Omental fat pad (tissue), 4 donors: ENCODE results near the gene ATP6V0A1. TPM values are rescaled to one million over a fixed set of nuclear protein-coding genes. Genes with fewer than 3 reads are reported as not detected.

Experiments
- ATAC-seq: fragments of 150-250 bp; one replicate; pipeline ENCODE4 v1.9.1; 2016; ENCODE audit warnings: mild to moderate bottlenecking, moderate library complexity; ENCODE audit not compliant: low FRiP score
- DNase-seq: peaks from one replicate; pipeline ENCODE4 v3.0.0-alpha.2; 2019; ENCODE audit warnings: low spot score
- total RNA-seq, 4 donors: library from RNA; depleted of rRNA; stranded (reverse); fragments of >200 nt; gene quantifications; one replicate each; pipeline ENCODE4 v1.1.0, GENCODE V29; 2016
- TF ChIP-seq, protein P1 (sequence below), 3 donors: fragments of 450-650 bp; IDR thresholded peaks; one replicate each; pipeline ENCODE4 v1.5.1; 2016 to 2017; ENCODE audit warnings: antibody characterized with exemption in 3 of 3, mild to moderate bottlenecking in 3 of 3, moderate library complexity in 2 of 3

The ATP6V0A1 gene
- total RNA-seq, 4 donors from 2014 or later: 76.7 to 106 (median 89.2) TPM

- ATAC-seq (no peak), DNase-seq (no peak)
- TF ChIP-seq, protein P1, sequence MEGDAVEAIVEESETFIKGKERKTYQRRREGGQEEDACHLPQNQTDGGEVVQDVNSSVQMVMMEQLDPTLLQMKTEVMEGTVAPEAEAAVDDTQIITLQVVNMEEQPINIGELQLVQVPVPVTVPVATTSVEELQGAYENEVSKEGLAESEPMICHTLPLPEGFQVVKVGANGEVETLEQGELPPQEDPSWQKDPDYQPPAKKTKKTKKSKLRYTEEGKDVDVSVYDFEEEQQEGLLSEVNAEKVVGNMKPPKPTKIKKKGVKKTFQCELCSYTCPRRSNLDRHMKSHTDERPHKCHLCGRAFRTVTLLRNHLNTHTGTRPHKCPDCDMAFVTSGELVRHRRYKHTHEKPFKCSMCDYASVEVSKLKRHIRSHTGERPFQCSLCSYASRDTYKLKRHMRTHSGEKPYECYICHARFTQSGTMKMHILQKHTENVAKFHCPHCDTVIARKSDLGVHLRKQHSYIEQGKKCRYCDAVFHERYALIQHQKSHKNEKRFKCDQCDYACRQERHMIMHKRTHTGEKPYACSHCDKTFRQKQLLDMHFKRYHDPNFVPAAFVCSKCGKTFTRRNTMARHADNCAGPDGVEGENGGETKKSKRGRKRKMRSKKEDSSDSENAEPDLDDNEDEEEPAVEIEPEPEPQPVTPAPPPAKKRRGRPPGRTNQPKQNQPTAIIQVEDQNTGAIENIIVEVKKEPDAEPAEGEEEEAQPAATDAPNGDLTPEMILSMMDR (IDR thresholded peaks at IDR 0.05): no peak
Measured at GRCh38 chr17:42424991-42425610, 33.6 kb upstream of the ATP6V0A1 start.

DNA sequence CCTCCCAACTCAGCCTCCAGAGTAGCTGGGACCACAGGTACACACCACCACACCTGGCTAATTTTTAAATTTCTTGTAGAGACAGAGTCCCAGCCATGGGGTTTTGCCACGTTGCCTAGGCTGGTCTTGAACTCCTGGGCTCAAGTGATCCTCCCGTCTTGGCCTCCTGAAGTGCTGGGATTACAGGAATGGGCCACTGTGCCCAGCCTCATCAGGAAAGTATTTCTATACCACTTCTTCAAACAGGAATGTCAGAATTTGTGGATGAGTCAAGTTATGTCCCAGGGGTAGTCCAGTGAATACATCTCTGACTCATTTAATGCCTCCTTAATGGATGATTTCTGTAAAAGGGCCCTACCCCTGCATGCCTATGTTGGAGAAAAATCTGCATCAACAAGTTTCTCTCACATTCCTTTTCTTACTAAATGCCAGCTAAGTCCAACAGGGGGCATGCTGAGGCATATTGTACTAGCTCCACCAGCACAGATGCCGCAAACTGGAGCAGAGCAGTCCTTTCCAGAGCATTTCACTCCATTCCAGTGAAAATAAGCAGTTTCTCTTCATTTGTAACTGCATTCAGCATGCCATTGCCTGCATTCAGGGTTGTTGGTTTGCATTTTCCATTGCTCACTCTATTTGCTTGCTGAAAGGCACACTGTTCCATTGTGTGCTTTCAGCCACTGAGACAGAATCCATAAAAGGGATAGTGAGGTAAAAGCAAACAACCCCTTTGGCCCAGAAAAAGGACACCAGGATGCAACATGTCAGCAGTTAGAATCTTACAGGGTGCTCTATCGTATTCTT is 30.3 kb upstream of the ATP6V0A1 start:
- DNase-seq: no peak
- peak; percentile 84 for ATAC-seq
- TF ChIP-seq, protein P1 (IDR thresholded peaks at IDR 0.05): peak in 1 of 3 donors; percentile 76

GRCh38 chr17:42429726-42430447 is 28.8 kb upstream of the ATP6V0A1 start:
- TF ChIP-seq, protein P1 (IDR thresholded peaks at IDR 0.05): no peak
- no peak for ATAC-seq
- DNase-seq: no peak

DNA sequence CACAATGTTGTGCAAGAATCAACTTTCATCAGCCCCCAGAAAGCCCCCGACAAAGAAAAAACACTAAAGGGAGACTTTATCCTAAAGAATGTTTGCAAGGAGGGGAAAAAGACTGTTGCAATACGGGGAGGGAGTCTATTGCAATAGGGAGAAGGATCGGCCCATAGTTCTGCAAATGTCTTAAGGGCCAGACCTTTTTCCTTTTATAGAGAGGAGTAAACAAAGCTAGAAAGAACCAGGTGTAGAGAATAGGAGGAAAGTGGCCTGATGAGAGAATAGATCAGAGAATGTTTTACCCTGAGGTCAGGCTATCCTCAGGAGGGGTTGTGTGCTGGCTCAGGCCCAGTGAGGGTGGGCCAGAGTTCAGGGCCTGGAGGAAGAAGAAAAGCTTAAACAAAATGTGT is 26.9 kb upstream of the ATP6V0A1 start:
- TF ChIP-seq, protein P1 (IDR thresholded peaks at IDR 0.05): no peak
- no peak for DNase-seq
- ATAC-seq: peak; percentile 31

- no peak for DNase-seq
- peak; percentile 72 for ATAC-seq
- TF ChIP-seq, protein P1 (IDR thresholded peaks at IDR 0.05): no peak
Measured at GRCh38 chr17:42436391-42436790, 22.3 kb upstream of the ATP6V0A1 start.

GRCh38 chr17:42438600-42439567 is 19.8 kb upstream of the ATP6V0A1 start:
- DNase-seq: no peak
- ATAC-seq: no peak
- TF ChIP-seq, protein P1 (IDR thresholded peaks at IDR 0.05): no peak
